Measurements from ENCODE around the gene MASTL.

MASTL gene

DNA sequence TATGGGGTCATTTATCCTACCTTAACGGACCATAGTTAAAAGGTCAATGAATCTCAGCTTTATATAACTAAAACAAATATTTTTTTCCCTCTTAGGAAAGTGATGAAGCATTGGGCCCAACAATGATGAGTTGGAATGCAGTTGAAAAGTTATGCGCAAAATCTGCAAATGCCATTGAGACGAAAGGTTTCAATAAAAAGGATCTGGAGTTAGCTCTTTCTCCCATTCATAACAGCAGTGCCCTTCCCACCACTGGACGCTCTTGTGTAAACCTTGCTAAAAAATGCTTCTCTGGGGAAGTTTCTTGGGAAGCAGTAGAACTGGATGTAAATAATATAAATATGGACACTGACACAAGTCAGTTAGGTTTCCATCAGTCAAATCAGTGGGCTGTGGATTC, 14.7 kb downstream of the MASTL start:
- ChIA-PET CTCF (no interaction called here), POLR2A (interaction anchor here (1.4 kb wide), 1 partner anchor 14 kb away, joined by 3 read pairs; no protein-coding TSS in a partner anchor)
- TF ChIP-seq FOXM1 (IDR thresholded peaks at IDR 0.05; ENCODE audit: borderline replicate concordance): no peak
- no peak for TF ChIP-seq FOXA1 (IDR thresholded peaks at IDR 0.05)
- no peak for DNase-seq (ENCODE audit: extremely low spot score)

DNA sequence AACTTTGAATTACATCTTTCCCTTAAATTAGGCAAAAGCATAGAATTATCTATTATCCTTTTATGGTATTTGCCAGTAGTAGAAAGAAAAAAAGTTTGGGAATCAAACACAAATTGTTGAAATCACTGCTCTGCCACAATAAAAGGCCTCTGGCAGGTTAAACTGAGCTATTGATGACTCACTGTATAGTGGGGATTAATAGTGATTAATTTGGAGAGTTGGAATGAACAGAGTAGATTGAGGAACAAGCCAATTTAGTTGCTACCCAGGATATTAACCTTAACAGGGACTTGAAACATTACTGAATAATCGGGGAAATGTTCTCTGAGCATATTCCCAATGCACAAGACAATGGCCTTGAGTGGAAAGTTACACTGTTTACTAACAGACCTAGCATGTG, 33.1 kb downstream of the MASTL start:
- CTCF ChIA-PET: no interaction called here
- no peak for DNase-seq (ENCODE audit: extremely low spot score)
- TF ChIP-seq SUZ12 (IDR thresholded peaks at IDR 0.05): no peak
- no peak for TF ChIP-seq BHLHE40 (IDR thresholded peaks at IDR 0.05; ENCODE audit: borderline replicate concordance)
- TF ChIP-seq L3MBTL2 (conservative IDR thresholded peaks at IDR 0.05): no peak
- TF ChIP-seq ZNF384 (IDR thresholded peaks at IDR 0.05): no peak
- TF ChIP-seq ELF4 (IDR thresholded peaks at IDR 0.05): no peak
- no peak for TF ChIP-seq SP1 (IDR thresholded peaks at IDR 0.05)
- no peak for TF ChIP-seq FOXM1 (IDR thresholded peaks at IDR 0.05; ENCODE audit: borderline replicate concordance)
- no peak for TF ChIP-seq NFRKB (IDR thresholded peaks at IDR 0.05)
- no peak for TF ChIP-seq FOXK2 (IDR thresholded peaks at IDR 0.05)
- no peak for TF ChIP-seq TARDBP (IDR thresholded peaks at IDR 0.05)
- TF ChIP-seq, protein P1, sequence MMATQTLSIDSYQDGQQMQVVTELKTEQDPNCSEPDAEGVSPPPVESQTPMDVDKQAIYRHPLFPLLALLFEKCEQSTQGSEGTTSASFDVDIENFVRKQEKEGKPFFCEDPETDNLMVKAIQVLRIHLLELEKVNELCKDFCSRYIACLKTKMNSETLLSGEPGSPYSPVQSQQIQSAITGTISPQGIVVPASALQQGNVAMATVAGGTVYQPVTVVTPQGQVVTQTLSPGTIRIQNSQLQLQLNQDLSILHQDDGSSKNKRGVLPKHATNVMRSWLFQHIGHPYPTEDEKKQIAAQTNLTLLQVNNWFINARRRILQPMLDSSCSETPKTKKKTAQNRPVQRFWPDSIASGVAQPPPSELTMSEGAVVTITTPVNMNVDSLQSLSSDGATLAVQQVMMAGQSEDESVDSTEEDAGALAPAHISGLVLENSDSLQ (IDR thresholded peaks at IDR 0.05): no peak
- no peak for TF ChIP-seq LEF1 (IDR thresholded peaks at IDR 0.05; ENCODE audit: borderline replicate concordance)
- POLR2A ChIA-PET: interaction anchor here (1.0 kb wide), 1 partner anchor 54 kb away, joined by 4 read pairs; no protein-coding TSS in a partner anchor

DNA sequence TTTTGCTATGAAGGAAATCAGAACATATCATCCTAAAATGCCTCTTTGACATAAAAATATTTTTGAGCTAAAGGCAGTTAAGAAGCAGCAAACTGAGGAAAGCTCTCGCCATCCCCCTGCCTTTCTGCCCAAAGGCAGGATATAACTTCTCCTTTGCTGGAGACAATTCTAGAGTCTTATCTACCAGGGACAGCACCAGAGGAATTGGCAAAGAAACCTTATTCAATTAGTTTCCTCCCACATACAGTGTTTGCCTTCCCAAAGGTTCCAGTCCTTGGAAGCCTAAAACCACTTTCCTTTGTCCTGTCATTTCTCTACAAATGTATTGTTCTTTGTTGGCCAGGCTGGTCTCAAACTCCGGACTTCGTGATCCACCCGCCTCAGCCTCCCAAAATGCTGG, 33.7 kb downstream of the MASTL start:
- no peak for TF ChIP-seq LEF1 (IDR thresholded peaks at IDR 0.05; ENCODE audit: borderline replicate concordance)
- ChIA-PET CTCF (no interaction called here), POLR2A (no interaction called here)
- no peak for DNase-seq (ENCODE audit: extremely low spot score)

DNA sequence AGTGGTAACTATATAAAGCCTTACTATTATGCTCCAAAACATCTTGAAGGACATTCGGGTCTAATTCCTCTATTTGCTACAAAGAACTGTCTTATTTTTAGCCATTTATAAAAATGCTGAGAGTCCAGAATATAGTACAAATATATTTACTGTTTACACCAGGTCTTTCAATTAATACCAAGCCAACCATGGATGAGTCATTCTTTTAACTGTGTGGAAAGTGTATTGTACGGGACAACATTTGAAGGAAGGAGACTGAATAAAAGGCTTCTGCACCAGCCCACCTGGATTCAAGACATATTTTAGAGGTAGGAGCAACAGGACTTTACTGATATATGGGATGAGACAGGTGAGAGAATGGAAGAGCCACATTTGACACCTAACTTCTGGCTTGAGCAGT, 35.4 kb downstream of the MASTL start:
- ChIA-PET CTCF (no interaction called here), POLR2A (no interaction called here)
- no peak for DNase-seq (ENCODE audit: extremely low spot score)
- TF ChIP-seq FOXA1 (IDR thresholded peaks at IDR 0.05): no peak
- no peak for TF ChIP-seq ZNF384 (IDR thresholded peaks at IDR 0.05)
- no peak for TF ChIP-seq FOXK2 (IDR thresholded peaks at IDR 0.05)
- no peak for TF ChIP-seq SUZ12 (IDR thresholded peaks at IDR 0.05)
- TF ChIP-seq CTBP1 (IDR thresholded peaks at IDR 0.05; ENCODE audit: borderline replicate concordance): no peak
- TF ChIP-seq ARNT (IDR thresholded peaks at IDR 0.05): no peak
- no peak for TF ChIP-seq SP1 (IDR thresholded peaks at IDR 0.05)
- TF ChIP-seq HDGF (IDR thresholded peaks at IDR 0.05; ENCODE audit: borderline replicate concordance): no peak
- TF ChIP-seq FOXM1 (IDR thresholded peaks at IDR 0.05; ENCODE audit: borderline replicate concordance): no peak
- TF ChIP-seq L3MBTL2 (conservative IDR thresholded peaks at IDR 0.05): no peak

DNA sequence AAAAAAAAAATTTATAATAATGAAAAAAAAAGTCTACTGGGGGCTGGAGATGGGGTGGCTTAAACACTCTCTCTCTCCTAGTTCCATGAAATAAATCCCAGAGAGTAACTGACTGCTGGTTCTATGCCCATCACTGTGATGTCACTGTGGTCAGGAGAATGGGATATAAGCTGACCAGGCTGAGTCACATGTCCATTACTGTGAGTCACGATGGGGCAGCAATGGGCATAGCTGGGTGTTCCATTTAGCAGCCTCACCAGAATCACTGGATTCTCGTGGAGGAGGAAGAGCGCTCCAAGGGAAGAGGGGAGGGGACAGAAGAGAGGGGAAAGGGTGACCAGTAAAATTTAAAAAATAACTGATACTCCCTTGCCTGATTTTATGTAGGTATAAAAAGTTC, 37.1 kb downstream of the MASTL start:
- peak; percentile 5 for DNase-seq (ENCODE audit: extremely low spot score)
- TF ChIP-seq FOXA1 (IDR thresholded peaks at IDR 0.05) (no peak), HDGF (IDR thresholded peaks at IDR 0.05; ENCODE audit: borderline replicate concordance) (no peak), SP1 (IDR thresholded peaks at IDR 0.05) (no peak), ARNT (IDR thresholded peaks at IDR 0.05) (no peak), L3MBTL2 (conservative IDR thresholded peaks at IDR 0.05) (no peak), FOXM1 (IDR thresholded peaks at IDR 0.05; ENCODE audit: borderline replicate concordance) (no peak), SUZ12 (IDR thresholded peaks at IDR 0.05) (no peak), ELF4 (IDR thresholded peaks at IDR 0.05) (no peak), CTBP1 (IDR thresholded peaks at IDR 0.05; ENCODE audit: borderline replicate concordance) (no peak), LEF1 (IDR thresholded peaks at IDR 0.05; ENCODE audit: borderline replicate concordance) (no peak), ZNF384 (IDR thresholded peaks at IDR 0.05) (no peak), TARDBP (IDR thresholded peaks at IDR 0.05) (no peak), BHLHE40 (IDR thresholded peaks at IDR 0.05; ENCODE audit: borderline replicate concordance) (no peak), NFRKB (IDR thresholded peaks at IDR 0.05) (no peak), FOXK2 (IDR thresholded peaks at IDR 0.05) (no peak)
- TF ChIP-seq, protein P1 (IDR thresholded peaks at IDR 0.05): no peak
- POLR2A ChIA-PET: no interaction called here
- CTCF ChIA-PET: no interaction called here

DNA sequence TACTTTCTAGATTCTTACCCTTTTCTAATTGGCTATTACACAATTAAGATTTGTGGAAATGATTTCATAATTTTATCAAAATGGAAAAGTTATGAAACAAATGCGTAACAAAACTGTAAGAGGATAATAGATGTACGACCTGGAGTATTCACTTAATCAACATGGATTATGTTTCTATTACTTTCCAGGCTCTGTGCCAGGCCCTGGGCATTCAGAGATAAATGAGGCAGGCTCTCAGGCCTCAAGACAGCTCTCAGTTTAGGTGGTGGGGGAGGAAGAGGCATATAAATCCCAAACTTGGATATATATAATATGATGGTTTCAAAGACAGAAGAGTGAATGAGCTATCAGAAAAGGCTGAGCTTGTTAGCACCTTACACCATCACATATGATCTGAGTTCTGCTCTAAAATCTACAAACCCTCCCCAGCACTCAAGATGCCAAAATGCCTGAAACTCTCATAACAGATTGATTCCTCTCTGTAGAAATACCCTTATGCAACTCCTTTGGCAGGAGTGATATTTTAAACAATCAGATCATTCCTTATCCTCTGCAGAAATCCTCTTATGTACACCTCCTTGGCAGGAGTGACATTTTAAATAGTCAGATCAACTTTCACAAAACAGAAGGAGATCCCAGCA, 42.9 kb downstream of the MASTL start:
- DNase-seq (ENCODE audit: extremely low spot score): no peak
- POLR2A ChIA-PET: no interaction called here
- TF ChIP-seq TARDBP (IDR thresholded peaks at IDR 0.05): no peak
- TF ChIP-seq FOXA1 (IDR thresholded peaks at IDR 0.05): no peak
- no peak for TF ChIP-seq LEF1 (IDR thresholded peaks at IDR 0.05; ENCODE audit: borderline replicate concordance)
- TF ChIP-seq, protein P1 (IDR thresholded peaks at IDR 0.05): no peak
- TF ChIP-seq ELF4 (IDR thresholded peaks at IDR 0.05): no peak
- no peak for TF ChIP-seq HDGF (IDR thresholded peaks at IDR 0.05; ENCODE audit: borderline replicate concordance)
- no peak for TF ChIP-seq FOXK2 (IDR thresholded peaks at IDR 0.05)
- TF ChIP-seq ZNF384 (IDR thresholded peaks at IDR 0.05): no peak
- TF ChIP-seq BHLHE40 (IDR thresholded peaks at IDR 0.05; ENCODE audit: borderline replicate concordance): no peak
- CTCF ChIA-PET: no interaction called here

DNA sequence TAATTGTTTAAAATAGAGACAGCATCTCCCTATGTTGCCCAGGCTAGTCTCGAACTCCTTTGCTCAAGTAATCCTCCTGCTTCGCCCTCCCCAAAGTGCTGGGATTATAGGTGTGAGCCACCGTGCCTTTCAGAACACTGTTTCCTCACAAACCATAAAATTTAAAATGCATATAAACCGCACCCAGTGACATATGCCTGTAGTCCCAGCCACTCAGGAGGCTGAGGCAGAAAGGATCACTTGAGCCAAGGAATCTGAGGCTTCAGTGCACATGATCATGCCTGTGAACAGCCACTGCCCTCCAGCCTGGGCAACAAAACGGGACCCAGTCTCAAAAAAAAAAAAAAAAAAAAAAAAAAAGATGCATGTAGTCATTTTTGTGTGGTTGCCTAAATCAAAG, 48.7 kb downstream of the MASTL start:
- POLR2A ChIA-PET: no interaction called here
- CTCF ChIA-PET: no interaction called here
- DNase-seq (ENCODE audit: extremely low spot score): no peak

More for the DNA sequence above, 48.7 kb downstream of the MASTL start:
- no peak for TF ChIP-seq NFRKB (IDR thresholded peaks at IDR 0.05)
- no peak for TF ChIP-seq HDGF (IDR thresholded peaks at IDR 0.05; ENCODE audit: borderline replicate concordance)
- TF ChIP-seq LEF1 (IDR thresholded peaks at IDR 0.05; ENCODE audit: borderline replicate concordance): no peak
- no peak for TF ChIP-seq ARNT (IDR thresholded peaks at IDR 0.05)
- no peak for TF ChIP-seq SUZ12 (IDR thresholded peaks at IDR 0.05)
- TF ChIP-seq, protein P1 (IDR thresholded peaks at IDR 0.05): no peak
- TF ChIP-seq FOXM1 (IDR thresholded peaks at IDR 0.05; ENCODE audit: borderline replicate concordance): no peak
- no peak for TF ChIP-seq BHLHE40 (IDR thresholded peaks at IDR 0.05; ENCODE audit: borderline replicate concordance)
- no peak for TF ChIP-seq ZNF384 (IDR thresholded peaks at IDR 0.05)
- TF ChIP-seq FOXK2 (IDR thresholded peaks at IDR 0.05): no peak
- no peak for TF ChIP-seq SP1 (IDR thresholded peaks at IDR 0.05)
- no peak for TF ChIP-seq CTBP1 (IDR thresholded peaks at IDR 0.05; ENCODE audit: borderline replicate concordance)
- TF ChIP-seq TARDBP (IDR thresholded peaks at IDR 0.05): no peak
- no peak for TF ChIP-seq L3MBTL2 (conservative IDR thresholded peaks at IDR 0.05)
- no peak for TF ChIP-seq FOXA1 (IDR thresholded peaks at IDR 0.05)
- TF ChIP-seq ELF4 (IDR thresholded peaks at IDR 0.05): no peak

All from HEK293T (cell line).